GM10847 (cell line): ENCODE results near the gene LAMP2.

ENCODE experiments used
- POLR2A ChIP-seq: IDR thresholded peaks from 2 replicates; pipeline ENCODE4 v1.6.1; 2011; ENCODE audit not compliant: insufficient read length; ENCODE audit errors: extremely low read depth

Gene LAMP2

DNA sequence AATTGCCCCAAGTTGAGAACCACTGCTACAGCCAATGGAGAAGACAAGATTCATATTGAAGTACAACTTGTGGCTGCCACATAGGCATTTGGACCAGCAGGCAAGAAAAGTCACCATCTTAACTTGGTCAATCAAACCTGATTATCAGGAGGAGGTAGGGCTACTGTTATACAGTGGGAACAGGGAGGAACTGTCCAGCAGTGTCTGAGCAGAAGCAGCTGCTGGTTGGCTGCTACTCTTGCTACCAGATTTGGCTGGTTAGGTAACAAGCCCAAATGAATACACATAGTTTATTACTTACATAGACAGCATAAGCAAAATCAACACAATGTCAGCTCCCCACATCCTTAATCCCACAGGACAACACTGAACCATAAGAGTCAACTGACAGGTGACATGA is 67.8 kb downstream of the LAMP2 start:
- TF ChIP-seq POLR2A, result no peak

DNA sequence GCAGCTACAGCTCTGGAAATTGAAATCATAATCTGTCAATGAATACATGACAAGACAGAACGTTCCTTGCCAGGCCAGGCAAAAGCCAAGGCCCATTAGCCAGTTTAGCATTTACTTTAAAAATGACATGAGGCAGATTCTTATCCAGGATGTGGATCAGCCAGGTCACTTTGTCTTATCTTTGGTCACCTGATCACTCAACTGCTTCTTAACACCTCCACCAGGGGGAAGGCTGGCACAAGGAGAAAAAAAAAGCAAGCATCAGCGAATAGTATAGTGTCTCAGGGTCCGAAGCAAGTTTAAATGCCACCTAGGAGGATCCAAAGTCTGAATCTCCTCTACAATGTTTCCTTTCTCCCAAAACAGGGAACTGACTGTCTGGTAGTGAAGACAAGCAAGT is 88.4 kb downstream of the LAMP2 start:
- no peak for TF ChIP-seq POLR2A

DNA sequence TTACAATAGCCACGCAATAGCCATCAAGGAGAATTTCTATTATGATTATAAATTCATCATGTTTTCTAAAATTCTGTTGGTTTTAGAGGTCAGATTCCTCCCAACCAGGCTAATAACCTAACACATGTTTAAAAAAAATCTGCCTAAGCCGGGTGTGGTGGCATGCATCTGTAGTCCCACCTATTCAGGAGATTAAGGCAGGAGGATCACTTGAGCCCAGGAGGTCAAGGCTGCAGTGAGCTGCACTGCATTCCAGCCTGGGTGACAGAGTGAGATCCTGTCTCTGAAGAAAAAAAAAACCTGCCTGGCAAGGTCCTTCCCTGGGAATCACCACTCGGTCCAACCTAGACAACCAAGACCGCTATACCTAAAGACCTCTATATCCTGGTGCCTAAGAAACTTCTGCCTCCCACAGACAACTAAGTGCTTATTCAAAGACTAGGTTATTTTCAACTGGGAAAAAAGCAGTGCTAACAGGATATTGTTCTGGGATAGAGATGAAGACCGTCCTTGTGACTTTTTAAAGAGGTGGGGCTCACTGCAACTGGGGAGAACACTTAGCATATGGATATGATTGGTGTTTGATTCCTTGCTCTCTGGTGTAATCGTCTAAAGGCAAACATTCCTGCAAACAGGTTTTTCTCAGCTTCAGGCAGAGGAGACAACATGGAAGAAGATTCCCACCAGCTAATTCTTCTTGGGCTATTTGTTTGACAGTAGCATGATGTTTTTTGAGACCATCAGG is 89.0 kb downstream of the LAMP2 start:
- no peak for TF ChIP-seq POLR2A

DNA sequence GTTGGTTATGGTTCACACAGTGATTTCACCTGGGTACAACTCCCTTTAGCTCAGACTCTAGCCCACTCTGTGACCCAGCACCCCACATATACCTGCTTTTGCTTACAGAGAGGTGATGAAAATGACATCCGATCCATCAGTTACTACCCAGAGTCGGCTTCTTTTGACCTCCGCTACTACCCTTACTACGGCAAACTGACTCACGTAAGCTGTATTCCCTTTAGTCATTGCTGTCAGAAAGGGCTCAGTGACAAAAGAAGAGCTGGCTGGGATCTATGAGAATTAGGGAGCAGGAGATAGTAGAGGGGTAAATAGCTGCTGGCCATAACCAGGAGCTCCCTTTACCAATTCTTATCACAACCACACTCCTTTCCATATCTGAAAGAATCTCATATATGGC is 90.5 kb downstream of the LAMP2 start:
- no peak for TF ChIP-seq POLR2A
